ENCODE measurements around the gene AMMECR1. TPM values are rescaled to one million over a fixed set of nuclear protein-coding genes. Genes with fewer than 3 reads are reported as not detected.

The AMMECR1 gene
- total RNA-seq, 1 donor from 2014 or later: 11.9 TPM

DNA sequence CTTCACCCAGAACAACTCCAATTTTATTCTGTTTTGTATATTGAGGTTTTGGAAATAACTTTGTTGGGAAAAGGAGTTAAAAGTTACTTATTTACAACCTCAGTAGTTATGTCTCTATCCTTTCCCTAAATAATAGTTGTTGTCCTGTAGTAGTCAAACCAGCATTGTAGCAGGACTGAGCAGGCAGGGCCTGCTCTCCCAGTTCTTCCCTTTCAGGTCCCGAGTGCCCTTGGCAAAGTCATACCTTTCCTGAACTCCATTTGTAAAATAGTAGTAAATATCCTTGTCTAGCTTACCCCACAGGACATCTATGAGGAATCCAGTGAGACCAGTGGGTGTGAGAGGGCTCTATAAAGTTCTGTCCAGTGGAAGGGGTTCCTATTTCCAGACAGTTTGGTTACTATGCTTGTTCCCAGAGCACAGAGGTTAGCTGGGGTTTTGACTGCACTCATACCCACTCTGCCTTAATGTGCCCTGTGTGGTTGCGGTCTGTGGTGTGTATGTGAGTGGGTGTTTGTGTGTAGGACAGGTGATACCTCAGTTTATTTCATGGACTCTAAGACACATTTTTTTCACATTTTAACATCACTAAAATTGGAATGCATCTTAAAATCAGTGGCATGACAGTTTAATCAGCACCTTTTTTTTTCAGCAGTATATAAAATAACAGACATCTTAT is 136.3 kb downstream of the AMMECR1 start:
- no peak overlapping the region for H3K27ac Mint-ChIP-seq
- H3K27me3 Mint-ChIP-seq (ENCODE audit: insufficient read depth): no peaks in the 10 kb centered on the region
- peaks cover 21% of the 10 kb centered on the region for H3K4me1 Mint-ChIP-seq (ENCODE audit: low read depth)
- no peak overlapping the region for H3K4me3 Mint-ChIP-seq
- DNase-seq (ENCODE audit: low spot score): no peak
- peaks cover 9% of the 10 kb centered on the region for H3K36me3 Mint-ChIP-seq (ENCODE audit: low read depth)
- intact Hi-C loops (cut with micrococcal nuclease): no loop called here
- peaks cover 8% of the 10 kb centered on the region for H3K9me3 Mint-ChIP-seq

GRCh38 chrX:110180928-110181310 is 137.0 kb downstream of the AMMECR1 start:
- H3K27ac Mint-ChIP-seq: no peak overlapping the region
- peaks cover 21% of the 10 kb centered on the region for H3K4me1 Mint-ChIP-seq (ENCODE audit: low read depth)
- H3K36me3 Mint-ChIP-seq (ENCODE audit: low read depth): peaks cover 8% of the 10 kb centered on the region
- DNase-seq (ENCODE audit: low spot score): no peak
- intact Hi-C loops (cut with micrococcal nuclease): no loop called here
- no peaks in the 10 kb centered on the region for H3K27me3 Mint-ChIP-seq (ENCODE audit: insufficient read depth)
- H3K4me3 Mint-ChIP-seq: no peak overlapping the region
- peaks cover 8% of the 10 kb centered on the region for H3K9me3 Mint-ChIP-seq

DNA sequence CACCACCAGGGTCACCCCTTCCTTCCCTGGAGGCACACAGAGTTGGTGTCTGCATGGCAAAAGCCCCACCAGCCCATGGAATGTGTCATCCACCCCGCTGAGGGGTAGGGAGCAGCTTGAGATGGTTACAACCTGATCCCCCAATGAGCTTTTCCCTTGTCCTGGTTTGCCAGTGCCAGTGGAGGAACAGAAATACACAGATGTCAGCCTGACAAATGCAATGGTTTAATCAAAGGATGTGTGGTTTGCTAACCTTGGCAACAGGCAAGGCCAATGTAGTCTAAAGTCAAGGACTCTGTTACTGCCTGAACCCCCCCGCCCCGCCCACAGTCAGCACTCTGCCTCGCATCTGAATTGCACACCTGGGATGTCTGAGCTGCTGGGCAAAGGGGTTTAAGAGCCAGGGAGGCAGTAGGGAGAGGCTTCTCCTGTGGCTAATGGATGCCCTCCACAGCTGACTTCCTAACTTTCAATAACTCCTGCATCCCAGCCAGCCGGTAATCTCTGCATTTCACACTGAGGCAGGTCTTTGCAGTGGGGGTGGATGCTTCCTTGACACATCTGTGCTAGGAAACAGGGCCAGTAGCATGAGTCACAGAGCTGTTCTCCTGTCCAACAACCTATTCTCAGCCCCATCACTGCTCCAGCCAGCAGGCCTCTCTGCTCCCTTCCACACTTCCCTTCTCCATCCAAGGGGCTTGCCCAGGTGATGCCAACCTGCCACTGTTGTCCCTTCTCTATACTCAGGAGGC is 137.5 kb downstream of the AMMECR1 start:
- Mint-ChIP-seq H3K27me3 (ENCODE audit: insufficient read depth) (no peaks in the 10 kb centered on the region), H3K4me1 (ENCODE audit: low read depth) (peaks cover 18% of the 10 kb centered on the region), H3K36me3 (ENCODE audit: low read depth) (peaks cover 5% of the 10 kb centered on the region), H3K4me3 (no peak overlapping the region), H3K27ac (no peak overlapping the region), H3K9me3 (peaks cover 3% of the 10 kb centered on the region)
- intact Hi-C loops (cut with micrococcal nuclease): no loop called here
- no peak for DNase-seq (ENCODE audit: low spot score)

DNA sequence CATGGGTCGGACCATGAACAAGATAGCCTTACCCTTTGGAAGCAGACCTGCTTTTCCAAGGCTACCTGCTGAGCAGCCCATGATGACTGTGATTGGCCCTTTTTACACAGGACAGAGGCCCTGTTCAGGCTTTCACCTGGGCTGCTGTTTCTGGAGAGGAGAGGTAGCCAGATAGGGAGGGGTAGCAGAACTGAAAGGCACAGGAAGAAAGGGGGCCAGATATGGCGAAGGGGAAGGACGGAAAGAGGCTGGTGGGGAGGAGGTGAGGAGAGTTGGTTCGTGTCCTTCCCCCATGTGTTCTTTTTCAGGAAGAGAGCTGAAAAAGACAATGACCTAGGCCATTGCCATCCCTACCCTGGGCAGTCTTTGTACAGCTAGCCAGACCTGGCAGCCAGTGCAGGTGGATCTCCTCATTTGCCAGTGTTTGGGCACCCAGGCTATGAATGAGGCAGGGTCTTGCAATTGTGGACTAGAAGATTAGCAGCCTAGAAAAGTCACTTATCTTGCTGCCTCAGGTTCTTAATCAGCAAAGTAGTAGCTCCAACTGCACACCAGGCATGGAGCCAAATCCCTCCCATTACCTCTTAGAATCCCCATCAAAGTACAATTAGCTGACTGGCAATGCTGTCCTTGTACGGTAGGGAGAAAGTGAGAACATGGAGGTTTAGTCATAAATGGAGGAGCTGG is 139.6 kb downstream of the AMMECR1 start:
- H3K9me3 Mint-ChIP-seq: no peaks in the 10 kb centered on the region
- peaks cover 14% of the 10 kb centered on the region for H3K4me1 Mint-ChIP-seq (ENCODE audit: low read depth)
- peaks cover 3% of the 10 kb centered on the region for H3K36me3 Mint-ChIP-seq (ENCODE audit: low read depth)
- H3K27ac Mint-ChIP-seq: no peak overlapping the region
- H3K4me3 Mint-ChIP-seq: no peak overlapping the region
- H3K27me3 Mint-ChIP-seq (ENCODE audit: insufficient read depth): no peaks in the 10 kb centered on the region
- DNase-seq (ENCODE audit: low spot score): no peak
- intact Hi-C loops (cut with micrococcal nuclease): no loop called here

DNA sequence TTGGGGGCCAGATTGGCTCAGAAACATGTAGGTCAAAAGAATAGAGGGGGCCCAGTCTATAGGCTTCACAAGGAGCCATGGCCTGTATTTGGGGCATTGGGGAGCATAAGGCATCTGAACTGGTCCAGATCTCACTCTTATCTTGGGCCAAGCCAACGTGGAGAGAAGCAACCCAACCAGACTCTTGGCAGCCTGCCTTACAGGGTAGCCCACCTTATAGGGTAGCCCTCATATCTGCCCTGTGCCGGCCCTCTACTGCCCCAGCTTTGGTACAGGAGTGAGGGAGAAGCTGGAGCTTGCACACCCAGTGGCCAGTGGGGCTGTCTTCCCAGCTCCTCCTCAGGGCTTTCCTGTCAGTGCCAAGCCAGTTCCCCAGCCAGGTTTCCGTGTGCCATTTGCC is 142.2 kb downstream of the AMMECR1 start:
- no peak overlapping the region for H3K4me3 Mint-ChIP-seq
- no peak for DNase-seq (ENCODE audit: low spot score)
- H3K36me3 Mint-ChIP-seq (ENCODE audit: low read depth): peaks cover 8% of the 10 kb centered on the region
- peaks cover 4% of the 10 kb centered on the region for H3K4me1 Mint-ChIP-seq (ENCODE audit: low read depth)
- no peaks in the 10 kb centered on the region for H3K9me3 Mint-ChIP-seq
- intact Hi-C loops (cut with micrococcal nuclease): no loop called here
- H3K27me3 Mint-ChIP-seq (ENCODE audit: insufficient read depth): no peaks in the 10 kb centered on the region
- no peak overlapping the region for H3K27ac Mint-ChIP-seq

DNA sequence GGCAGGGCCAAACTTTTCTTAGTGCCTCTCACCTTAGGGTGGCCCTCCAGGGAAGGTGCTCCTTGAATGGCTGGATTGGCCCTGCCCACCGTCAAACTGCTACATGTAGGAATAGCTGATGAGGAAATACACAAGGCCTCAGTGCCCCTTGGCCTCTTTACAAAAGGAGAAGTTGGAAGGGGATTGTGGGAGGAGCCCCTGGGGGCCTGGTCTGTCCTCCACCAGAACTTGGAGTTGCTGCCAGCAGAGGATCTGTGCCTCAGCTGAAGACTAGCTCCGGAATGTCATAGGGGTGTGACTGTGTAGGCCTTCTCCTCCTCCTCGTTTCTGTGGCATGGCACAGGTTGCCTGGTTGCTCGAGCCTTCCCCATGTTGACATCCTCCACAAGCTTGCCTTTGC is 142.7 kb downstream of the AMMECR1 start:
- DNase-seq (ENCODE audit: low spot score): no peak
- Mint-ChIP-seq H3K27ac (peak overlapping the region; percentile 65), H3K9me3 (no peaks in the 10 kb centered on the region), H3K27me3 (ENCODE audit: insufficient read depth) (no peaks in the 10 kb centered on the region), H3K4me3 (no peak overlapping the region), H3K36me3 (ENCODE audit: low read depth) (peaks cover 8% of the 10 kb centered on the region), H3K4me1 (ENCODE audit: low read depth) (peaks cover 2% of the 10 kb centered on the region)
- intact Hi-C loops (cut with micrococcal nuclease): no loop called here

DNA sequence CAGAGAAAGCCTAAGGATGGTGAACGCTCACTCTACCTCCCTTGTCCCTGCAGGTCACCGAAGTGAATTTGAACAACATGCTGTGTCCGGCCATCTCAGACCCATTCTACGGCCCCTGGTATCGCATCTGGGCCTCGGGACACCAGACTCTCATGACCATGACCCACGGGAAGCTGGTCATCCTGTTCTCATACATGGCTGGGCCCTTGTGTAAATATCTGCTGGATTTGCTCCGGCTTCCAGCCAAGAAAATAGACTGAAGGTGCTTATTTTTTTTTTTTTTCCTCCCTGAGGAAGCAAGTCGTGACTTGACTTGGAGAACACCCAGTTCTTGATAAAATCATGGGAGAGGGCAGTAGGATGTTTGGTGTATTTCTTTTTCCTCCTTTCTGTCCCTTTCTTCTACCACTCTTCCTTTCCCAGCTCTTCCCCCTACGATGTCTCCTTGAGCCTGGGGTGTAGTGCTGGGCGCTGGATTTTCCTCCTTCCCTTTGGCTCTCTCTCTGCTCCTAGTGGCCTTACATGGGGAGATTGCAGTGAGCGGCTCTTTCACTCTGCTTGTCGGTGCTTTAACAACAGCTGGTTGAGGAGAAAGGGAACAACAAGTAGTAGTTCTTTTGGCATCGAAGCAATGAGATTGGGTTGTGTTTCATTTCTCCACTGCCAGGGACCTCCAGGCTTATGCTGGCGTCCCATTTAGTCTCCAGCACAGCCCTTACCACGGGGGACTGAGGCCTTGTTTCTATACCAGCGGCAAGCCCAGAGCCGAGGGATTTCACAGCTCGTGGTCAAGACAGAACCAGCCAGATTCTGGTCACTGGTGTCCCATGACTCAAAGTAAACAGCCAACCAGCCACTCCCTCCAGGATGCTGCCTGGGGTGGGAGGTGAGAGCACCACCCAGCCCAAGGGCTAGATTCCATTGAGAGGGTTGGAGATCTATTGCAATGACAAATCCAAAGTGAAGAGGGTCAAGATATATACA is 144.4 kb downstream of the AMMECR1 start:
- Mint-ChIP-seq H3K9me3 (no peaks in the 10 kb centered on the region), H3K27ac (no peak overlapping the region), H3K27me3 (ENCODE audit: insufficient read depth) (no peaks in the 10 kb centered on the region), H3K4me1 (ENCODE audit: low read depth) (no peaks in the 10 kb centered on the region), H3K36me3 (ENCODE audit: low read depth) (peaks cover 8% of the 10 kb centered on the region), H3K4me3 (no peak overlapping the region)
- intact Hi-C loops (cut with micrococcal nuclease): no loop called here
- no peak for DNase-seq (ENCODE audit: low spot score)

- Mint-ChIP-seq H3K36me3 (ENCODE audit: low read depth) (peaks cover 8% of the 10 kb centered on the region), H3K9me3 (no peaks in the 10 kb centered on the region), H3K4me1 (ENCODE audit: low read depth) (no peaks in the 10 kb centered on the region), H3K4me3 (no peak overlapping the region), H3K27ac (no peak overlapping the region), H3K27me3 (ENCODE audit: insufficient read depth) (no peaks in the 10 kb centered on the region)
- DNase-seq (ENCODE audit: low spot score): no peak
- intact Hi-C loops (cut with micrococcal nuclease): no loop called here
These were observed 145.7 kb downstream of the AMMECR1 start for GRCh38 chrX:110172215-110172614.

- Mint-ChIP-seq H3K27me3 (ENCODE audit: insufficient read depth) (no peaks in the 10 kb centered on the region), H3K4me1 (ENCODE audit: low read depth) (no peaks in the 10 kb centered on the region), H3K27ac (no peak overlapping the region), H3K9me3 (no peaks in the 10 kb centered on the region), H3K4me3 (no peak overlapping the region), H3K36me3 (ENCODE audit: low read depth) (peaks cover 8% of the 10 kb centered on the region)
- intact Hi-C loops (cut with micrococcal nuclease): no loop called here
- DNase-seq (ENCODE audit: low spot score): no peak
These were observed 146.4 kb downstream of the AMMECR1 start for GRCh38 chrX:110171442-110171841.

DNA sequence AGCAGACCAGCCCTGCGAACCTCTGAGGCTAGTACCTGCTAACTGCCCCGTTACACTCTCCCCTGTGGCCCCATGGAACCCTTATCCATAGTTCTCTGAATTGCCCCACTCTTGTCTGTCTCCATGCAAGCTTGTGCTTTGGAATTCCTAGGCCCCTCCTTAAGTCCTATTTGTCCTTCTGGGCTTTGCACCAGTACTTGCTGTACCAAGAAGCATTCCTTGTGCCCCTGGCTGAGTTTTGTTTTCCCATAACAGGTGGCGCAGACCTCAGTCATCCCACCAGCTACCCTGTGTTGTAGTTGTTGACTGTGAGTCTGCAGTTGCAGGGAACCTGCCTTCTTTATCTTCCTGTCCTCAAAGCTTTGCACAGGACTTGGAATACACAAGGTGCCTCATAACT is 147.9 kb downstream of the AMMECR1 start:
- Mint-ChIP-seq H3K36me3 (ENCODE audit: low read depth) (peaks cover 5% of the 10 kb centered on the region), H3K4me1 (ENCODE audit: low read depth) (no peaks in the 10 kb centered on the region), H3K27me3 (ENCODE audit: insufficient read depth) (no peaks in the 10 kb centered on the region), H3K4me3 (no peak overlapping the region), H3K9me3 (no peaks in the 10 kb centered on the region), H3K27ac (no peak overlapping the region)
- DNase-seq (ENCODE audit: low spot score): no peak
- intact Hi-C loops (cut with micrococcal nuclease): no loop called here

DNA sequence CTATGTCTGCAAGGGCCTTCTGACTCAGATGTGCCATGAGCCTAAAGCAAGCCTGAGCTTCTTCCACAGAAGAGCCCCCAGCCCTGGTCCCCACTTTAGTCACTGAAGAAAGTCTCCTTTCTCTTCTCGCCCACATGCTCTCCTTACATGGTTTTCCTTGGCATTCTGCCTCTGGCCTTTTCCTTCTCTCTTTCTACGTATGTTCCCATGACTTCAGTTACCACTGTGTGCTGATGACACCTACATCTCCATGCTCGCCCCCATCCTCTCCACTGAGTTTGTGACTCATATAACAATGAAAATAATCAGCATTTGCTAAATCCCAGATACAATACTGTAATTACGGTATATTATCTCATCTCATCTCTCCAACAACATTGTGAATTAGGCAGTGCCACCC is 149.3 kb downstream of the AMMECR1 start:
- Mint-ChIP-seq H3K4me1 (ENCODE audit: low read depth) (no peaks in the 10 kb centered on the region), H3K27me3 (ENCODE audit: insufficient read depth) (no peaks in the 10 kb centered on the region), H3K27ac (no peak overlapping the region), H3K9me3 (no peaks in the 10 kb centered on the region), H3K36me3 (ENCODE audit: low read depth) (peaks cover 5% of the 10 kb centered on the region), H3K4me3 (no peak overlapping the region)
- no peak for DNase-seq (ENCODE audit: low spot score)
- intact Hi-C loops (cut with micrococcal nuclease): no loop called here

GRCh38 chrX:110167952-110168451 is 149.9 kb downstream of the AMMECR1 start:
- H3K36me3 Mint-ChIP-seq (ENCODE audit: low read depth): peaks cover 5% of the 10 kb centered on the region
- no peak overlapping the region for H3K27ac Mint-ChIP-seq
- no peaks in the 10 kb centered on the region for H3K9me3 Mint-ChIP-seq
- H3K27me3 Mint-ChIP-seq (ENCODE audit: insufficient read depth): no peaks in the 10 kb centered on the region
- no peaks in the 10 kb centered on the region for H3K4me1 Mint-ChIP-seq (ENCODE audit: low read depth)
- no peak overlapping the region for H3K4me3 Mint-ChIP-seq
- DNase-seq (ENCODE audit: low spot score): peak; percentile 10
- intact Hi-C loops (cut with micrococcal nuclease): no loop called here

All from activated T-helper 1 cell treated with anti-CD3 and anti-CD28 coated beads, Interleukin-12 subunit alpha, Interleukin-12 subunit beta, Interleukin-2, Interleukin-4 antibody, amounts not matched to agents 30 ng/mL and 10 ng/mL and 1 ng/mL, durations not matched to agents 14 hours and 24 hours and 36 hours (primary cell).